G401.6 (cell line): ENCODE data around the gene AGGF1.
"Not testable (repeated sequence)": the region's sequence is repeated elsewhere in the genome, so short reads cannot be mapped to it uniquely, and the experiment has no call there.

ENCODE experiments used
- FAIRE-seq: peaks from 2 replicates; lab custom pipeline; 2012; peaks lifted over from hg19 to GRCh38; lab: Jason Lieb, UNC

The AGGF1 gene

DNA sequence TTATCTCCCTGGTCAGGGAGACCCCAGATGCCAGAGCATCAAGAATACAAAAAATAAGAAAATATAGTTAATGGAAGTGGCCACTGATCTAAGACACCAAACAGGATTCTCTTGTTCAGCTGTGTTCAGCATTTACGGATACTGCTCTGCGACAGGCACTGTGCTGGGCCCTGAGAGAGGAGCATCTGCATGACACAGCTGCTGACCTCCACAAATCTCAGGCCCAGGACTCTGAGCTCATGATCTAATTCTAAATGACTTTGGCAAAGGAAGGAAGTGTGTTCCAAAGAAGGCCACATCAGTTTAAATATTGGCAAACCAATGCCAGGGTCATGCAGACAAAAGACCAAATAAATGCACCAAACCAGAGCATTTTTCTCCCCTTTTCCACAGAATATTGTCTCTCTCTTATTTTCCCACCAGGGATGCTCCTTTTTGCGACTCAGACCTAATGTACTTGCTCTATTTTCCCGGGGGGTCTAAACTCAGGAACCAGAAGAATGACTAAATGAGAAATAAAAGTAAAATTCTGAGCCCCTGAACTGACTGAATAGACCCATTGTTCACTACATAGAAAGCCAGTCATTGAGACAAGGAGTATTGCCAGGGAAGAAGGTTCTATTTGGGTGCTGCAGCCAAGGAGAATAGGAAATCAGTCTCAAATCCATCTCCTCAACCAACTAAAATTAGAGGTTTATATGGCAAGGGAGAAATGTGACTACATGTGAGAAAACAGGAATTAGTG is 1.4 kb upstream of the AGGF1 start:
- FAIRE-seq: no peak

DNA sequence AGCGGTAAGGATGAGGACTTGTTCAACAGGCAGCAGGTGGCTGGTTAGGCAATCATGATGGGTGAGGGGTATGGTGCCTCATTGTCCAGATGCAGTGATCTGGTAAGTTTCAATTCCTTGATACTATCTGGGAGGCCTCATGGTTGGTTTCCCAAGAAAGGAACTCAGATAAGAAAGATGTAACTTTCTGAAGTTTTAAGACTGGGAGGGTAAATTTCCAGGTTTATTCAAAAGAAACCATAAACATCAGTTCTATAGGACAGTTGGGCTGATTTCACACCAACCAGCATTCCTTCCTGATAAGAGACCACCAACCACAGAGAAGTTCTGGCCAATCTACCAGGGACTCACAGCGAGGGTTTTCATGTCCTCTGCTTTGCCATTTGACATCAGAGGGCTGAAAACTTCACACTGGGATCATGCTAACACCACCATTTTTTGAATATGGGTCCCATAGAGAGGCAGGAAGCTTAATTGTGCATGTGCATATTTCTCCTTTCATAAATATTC is 773 bp upstream of the AGGF1 start:
- FAIRE-seq: no peak

DNA sequence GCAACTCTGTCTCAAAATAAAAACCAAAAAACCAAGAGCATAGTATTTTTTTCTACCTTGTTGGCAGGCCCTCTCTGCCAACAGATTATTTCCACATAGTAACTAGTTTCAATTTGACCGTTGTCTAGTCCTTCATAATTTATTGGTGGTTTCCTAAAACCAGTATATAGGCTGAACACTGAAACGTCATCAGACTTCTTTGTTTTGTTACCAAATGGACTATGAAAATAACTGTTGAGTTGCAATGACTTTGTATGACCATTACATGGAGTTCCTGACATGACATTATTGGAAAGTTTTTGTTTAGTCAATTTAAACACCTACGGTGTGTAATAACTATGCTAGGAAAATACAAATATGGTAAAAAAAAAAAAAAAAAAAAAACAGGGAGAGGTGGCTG is 1.7 kb downstream of the AGGF1 start:
- no peak for FAIRE-seq

DNA sequence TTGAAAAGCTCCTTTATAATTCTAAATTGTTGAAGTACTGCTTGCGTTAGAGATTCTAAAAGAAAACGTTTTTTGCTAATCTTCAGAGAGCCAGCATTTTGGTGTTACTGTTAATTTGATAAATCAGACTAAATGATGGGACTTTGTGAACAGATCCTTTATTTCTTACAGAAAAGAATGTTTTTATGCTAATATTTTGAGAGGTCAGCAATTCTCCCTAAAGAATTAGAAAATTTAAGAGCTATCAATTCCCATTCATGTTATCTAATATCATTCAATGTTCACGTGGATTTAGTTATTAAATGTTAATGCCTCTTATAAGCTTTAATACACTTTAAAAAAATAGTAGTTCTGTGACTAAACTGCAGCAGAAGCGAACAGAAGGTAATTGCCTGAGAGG is 2.4 kb downstream of the AGGF1 start:
- no peak for FAIRE-seq

DNA sequence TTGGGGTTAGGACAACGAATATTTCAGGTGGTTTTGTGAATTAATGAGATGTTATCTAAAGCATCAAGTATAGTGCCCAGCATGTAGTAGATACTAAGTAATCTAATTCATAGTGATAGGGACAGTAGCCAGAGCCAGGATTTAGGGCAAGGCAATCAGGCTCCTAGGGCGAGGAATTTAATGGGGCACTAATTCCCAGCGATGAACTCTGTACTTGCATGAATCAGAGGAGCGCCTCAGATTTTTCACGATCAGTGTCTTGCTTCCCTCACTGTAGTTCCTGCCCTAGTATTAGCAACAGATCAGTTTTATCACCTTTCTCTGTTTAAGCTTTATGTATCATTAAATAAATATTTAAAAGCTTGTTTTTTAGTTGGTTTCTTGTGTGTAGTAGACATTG is 3.1 kb downstream of the AGGF1 start:
- FAIRE-seq: no peak

DNA sequence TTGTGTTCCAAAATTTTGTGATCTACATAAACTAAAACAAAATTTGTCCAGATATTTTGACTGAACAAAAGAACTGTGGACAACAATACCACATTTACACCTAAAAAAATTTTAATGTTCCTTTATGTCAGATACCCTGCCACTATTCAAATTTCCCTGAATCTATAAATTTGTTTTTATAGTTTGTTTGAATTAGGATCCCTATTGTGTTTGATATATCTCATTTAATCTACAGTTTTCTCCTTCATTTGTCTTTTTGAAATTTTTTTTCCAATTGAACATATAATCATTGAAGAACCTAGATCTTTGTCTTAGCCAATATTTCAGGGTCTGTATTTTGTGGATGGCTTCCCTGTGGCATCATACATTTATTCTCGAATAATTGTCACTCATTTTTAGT is 5.7 kb downstream of the AGGF1 start:
- FAIRE-seq: peak; percentile 40

DNA sequence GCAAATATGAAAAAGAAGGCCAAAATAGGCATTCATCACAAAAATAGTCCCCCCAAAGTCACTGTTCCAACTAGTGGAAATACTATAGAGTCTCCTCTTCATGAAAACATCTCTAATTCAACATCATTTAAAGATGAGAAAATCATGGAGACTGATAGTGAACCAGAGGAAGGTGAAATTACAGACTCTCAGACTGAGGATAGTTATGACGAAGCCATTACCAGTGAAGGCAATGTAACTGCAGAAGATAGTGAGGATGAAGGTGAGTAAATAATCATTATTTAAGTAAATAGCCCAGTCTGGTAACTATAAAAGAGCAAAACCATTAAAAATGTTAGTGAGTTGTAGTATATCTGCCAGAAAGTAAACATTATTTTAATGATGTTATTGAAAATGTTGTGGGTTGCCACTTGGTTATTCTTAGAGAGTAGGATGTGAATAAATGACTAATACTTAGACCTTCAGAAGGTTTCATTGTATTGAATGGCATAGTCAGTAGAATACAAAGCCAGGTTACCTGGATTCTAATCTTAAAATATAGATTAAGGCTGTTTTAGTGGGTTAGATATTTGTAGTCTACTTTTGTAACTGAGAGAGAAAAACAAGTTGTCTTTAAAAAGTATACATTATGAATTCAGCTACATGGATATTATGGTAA is 16.3 kb downstream of the AGGF1 start:
- FAIRE-seq: no peak

DNA sequence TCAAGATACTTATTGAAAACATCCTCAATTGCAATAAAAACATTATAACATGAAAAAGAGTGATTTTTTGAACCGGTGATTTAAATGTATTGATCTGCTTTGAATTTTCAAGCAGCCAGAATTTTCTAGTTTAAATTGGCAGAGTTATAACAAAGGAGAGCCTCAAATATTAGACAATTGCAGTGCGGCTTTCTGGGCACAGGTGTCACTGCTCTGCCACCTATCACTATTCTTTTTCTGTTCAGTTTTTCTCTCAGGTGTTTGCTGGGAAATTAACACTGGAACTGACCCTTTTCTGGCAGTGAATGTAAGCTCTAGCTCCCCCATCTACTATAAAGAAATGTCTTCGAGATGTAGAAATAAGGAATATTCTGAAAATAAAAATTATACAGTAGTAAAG is 33.8 kb downstream of the AGGF1 start:
- peak; percentile 63 for FAIRE-seq

DNA sequence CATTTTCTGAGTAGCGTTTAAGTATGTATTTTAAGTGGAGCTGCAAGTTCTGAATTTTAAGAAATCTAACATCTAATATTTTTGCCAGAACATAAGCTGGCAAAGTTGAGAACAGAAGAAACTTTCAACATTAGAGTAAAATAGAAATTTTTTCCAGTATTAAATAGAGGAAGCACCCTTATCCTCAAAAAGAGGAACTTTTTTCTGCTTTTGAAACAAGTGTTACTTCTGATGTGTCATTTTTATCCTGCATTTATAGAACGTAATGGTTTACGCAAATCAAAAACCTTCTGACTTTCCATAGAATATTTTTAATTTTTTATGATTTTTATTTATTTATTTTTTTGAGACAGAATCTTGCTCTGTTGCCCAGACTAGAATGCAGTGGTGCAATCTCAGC is 35.1 kb downstream of the AGGF1 start:
- FAIRE-seq: no peak

DNA sequence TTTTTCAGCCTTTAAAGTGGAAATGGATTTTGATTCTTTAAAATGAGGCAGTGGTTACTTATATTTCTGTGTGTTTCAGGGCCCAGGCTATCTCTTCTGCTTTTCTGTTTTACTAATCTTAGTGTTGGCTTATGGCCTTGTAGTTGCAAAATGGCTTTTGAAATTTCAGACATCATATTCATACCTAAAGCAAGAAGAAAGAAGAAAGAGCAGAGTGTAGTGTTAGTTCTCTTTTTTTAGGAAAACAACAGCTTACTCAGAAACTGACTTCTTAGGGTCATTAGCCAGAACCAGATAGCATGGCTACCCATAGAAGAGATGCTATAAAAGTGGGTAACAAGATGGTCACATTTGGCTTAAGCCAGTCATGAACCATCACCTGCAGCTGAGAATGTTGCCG is 36.0 kb downstream of the AGGF1 start:
- no peak for FAIRE-seq

DNA sequence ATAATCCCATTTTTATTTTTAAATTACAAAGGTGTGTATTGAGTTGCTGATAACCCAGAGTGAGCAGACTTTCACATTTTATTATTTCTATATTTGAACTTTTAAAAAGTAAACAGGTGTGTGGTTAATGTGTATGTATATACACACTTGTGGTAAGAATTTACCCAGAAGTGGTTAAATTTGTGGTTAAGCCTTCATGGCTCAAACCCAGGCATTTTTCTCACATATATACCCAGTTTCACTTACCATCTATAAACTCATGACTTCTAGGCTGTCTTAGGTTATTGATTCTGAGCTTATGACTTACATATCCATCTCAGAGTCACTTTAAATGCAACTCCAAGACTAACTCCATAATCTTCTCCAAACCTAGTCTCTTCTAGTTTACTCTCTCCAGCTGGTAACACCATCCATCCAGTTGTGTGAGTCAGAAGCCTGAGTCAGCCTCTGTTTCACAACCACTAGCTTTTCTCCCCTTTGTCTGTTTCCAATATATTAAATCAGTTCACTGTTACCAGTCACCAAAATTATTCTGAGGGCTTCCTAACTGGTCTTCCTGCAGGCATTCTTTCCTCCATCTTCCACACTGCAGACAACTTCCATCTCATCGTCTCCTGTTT is 36.7 kb downstream of the AGGF1 start:
- no peak for FAIRE-seq

DNA sequence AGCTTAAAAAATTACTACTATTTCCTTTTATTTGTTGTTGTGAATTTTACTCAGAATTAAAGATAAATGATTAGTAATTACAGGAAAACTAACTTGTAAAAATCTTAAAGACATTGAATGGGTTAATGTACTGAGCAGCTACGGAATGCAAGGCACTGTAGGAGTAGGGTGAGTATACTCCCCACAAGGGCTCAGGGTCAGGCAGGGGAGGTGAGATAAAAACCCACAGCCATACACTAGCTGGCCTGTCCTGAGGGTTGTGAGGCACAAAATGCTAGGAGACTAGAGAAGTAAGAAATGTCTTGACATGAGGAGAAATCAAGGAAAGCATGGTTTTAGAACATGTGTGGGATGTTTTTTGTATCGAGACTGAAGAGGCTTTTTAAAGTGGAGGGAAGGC is 43.5 kb downstream of the AGGF1 start:
- no peak for FAIRE-seq

DNA sequence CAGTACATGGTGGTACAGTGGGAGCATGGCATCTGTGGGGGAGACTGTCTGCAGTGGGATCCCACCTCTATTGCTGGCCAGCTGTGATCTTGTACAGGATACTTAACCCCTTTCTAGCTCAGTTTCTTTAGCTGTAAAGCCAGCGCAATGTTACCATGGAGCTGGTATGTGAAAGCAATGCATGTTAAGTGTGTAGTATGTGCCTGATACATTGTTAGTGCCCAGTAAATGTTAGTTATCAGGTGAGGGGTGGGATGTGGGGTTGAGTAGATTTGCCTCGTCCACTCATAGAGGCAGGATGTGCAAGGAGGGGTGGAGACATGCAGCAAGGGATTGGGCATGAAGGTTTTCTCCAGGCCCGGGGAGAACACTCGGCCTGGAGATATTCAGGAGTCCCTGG is 44.5 kb downstream of the AGGF1 start:
- FAIRE-seq: no peak

DNA sequence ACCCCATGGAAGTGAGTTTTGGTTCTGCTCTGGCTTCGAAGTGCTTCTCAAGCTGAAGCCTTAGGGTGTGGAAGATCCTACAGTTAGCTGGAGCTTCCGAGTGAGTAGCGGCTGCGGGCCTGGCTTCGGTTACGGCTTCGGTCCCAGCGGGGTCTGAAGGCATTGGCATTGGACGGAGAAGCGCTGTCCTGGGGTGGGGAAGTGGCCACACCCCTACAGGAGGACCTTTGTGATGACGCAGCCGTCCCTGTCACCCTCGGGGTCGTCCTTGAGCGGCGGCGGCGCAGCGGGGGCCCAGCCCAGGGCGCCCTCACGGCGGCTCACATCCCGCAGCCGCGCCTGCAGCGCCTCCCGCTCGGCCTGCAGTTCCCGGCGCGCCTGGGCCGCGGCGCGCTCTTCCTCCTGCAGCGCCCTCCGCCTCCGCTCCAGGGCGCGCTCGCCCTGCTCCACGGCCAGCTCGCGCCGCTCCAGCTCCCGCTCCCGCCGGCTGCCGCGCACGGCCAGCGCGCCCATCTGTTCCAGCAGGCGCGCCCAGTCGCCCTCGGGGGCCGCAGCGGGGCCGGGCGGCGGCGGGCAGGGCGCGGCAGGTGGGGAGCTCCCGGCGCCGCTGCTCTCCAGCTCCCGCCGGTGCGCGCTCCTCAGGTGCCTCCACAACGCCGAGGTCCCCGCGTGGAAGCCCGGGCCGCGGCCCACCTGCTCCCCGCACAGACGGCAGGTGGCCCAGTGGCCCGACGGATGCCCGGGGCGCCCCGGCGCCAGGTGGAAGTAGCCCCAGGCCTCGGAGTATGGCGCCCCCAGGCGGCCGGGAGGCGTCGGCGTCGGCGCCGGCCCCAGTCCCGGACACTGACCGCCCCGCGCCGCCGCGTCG is 47.0 kb downstream of the AGGF1 start:
- no peak for FAIRE-seq

DNA sequence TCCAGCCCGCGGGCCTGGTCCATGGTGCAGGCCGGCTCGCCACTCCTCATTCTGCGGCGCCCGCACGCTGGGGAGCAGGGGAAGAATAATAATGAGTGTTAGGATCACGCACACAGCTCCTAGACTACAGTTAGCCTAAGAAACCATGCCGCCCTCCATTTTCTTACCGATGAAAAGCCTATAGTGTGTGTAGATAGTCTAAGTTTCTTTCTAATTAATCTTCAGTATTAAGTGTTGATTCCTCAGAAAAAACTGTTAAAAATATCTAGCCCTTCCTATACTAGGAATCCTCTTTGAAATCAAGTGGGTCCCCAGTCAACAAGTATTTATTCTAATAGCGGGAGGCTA is 47.6 kb downstream of the AGGF1 start:
- no peak for FAIRE-seq

DNA sequence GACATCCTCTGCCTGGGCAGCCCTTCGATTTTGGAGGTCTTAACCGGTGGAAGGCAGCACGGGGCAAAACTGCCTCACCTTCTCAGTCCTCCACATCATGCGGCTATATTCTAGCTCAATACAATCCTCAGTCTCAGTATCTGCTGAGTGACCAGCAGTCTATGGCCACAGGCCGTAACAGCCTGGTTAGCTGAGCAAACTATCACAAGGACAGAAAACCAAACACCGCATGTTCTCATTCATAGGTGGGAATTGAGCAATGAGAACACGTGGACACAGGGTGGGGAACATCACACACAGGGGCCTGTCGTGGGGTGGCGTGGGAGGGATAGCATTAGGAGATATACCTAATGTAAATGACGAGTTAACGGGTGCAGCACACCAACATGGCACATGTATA is 50.3 kb downstream of the AGGF1 start:
- not testable (repeated sequence) for FAIRE-seq

DNA sequence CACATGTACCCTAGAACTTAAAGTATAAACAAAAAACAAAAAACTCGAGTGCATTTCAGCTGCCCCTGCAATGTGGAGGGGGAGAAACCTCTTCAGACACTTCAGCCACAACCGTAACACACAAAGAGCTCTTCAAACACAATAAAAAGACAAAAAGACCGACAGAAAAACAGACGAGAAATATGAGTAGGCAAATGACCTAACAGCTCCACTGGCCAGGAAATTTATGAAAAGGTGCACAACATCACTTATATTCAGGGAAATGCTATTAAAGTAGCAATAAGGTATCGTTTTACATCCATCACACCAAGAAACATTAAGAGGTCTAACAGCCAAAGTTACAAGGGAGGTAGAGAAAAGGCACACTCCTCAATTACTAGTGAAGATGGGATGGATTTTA is 50.7 kb downstream of the AGGF1 start:
- no peak for FAIRE-seq

DNA sequence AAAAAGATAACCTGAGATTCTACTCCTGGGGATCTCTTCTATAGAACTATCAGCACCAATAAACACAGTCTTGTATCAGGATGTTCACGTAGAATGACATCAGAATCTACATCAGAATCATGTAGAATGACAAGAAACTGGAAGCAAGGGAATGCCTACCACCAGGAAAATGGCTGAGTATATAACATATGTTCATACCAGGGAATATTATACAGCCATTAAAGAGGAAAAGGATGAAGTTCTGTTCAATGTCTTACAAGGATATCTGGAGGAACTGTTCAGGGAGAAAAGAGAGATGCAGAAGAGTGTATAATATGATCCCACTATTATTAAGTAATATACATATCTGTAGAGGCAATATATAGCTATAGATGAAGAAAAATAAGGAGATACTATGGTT is 52.1 kb downstream of the AGGF1 start:
- no peak for FAIRE-seq

DNA sequence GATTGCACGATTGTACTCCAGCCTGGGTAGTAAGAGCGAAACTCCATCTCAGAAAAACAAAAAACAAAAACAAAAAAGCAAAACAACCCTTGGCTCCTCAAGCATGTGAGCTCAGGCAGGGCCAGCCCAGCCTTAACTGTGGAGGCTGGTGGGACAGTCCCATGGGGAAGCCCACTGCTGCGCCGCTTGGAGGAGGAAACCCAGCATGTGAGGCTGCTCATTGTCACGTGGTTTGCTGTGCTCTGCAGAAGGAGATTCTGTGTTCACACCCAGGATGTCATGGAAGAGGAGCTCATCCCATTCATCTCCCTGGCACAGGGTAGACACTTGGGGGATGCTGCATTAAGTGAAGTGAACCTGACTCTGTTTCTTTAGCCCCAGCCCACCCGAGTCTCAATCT is 52.9 kb downstream of the AGGF1 start:
- FAIRE-seq: no peak

DNA sequence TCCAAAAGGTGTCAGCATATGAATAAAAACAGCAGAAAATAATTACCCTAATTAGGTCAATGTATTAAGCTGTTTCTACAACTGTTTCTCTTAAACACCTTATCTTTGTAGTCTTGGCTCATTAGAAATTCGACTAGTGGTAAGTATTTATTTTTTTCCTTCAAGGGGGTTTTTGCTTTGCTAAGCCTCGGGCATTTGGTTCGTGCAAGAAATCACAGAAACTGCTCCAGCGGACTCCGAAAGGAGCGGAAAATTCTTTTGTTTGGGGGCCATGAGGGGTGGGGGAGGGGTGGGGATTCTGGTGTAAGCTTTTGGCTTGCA is 56.1 kb downstream of the AGGF1 start:
- peak; percentile 52 for FAIRE-seq

DNA sequence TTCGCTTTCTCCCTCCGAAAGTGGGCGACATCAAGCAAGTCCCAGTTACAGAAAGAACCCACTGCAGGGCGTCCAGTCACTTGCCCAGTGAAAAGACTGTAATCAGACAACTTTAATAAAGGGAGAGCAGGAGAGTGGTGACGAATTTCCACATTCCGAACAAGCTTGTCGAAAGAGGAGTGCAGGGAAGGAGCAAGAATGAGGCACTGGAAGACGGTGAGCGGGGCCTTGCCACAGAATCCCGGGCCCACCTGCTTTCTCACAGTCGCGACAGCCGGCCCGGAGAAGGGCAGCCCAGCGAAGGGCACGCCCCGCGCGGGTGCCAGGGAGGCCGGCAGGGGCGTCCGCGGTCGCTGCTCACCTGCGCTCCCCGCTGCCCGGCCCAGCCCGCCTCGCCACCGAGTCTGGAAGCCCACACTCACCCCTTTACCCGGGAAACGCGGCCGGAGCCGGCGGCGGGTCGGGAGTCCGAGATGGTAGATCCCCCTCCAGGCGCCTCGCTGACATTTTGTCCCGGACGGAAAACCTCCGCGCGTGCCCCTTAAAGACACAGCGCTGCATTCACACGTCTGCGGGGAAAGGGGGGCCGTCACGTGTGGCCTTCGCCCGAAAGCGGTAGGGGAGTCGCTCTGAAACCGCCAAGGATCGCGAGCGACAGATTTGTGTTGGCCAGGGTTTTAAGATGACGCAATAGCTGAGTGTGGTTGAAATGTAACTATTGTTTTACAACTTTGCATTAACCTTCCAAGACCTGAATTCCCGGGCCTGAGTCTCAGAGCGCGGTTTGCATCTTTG is 56.7 kb downstream of the AGGF1 start, which contains the start of gene ZBED3:
ZBED3 (minus strand) TSS at position 597 of the 795 bp plus-strand sequence. CDS start 9,407 bp downstream, outside the sequence.
- peak; percentile 71 for FAIRE-seq
